ENCODE results near the gene ST8SIA6. TPM values are rescaled to one million over a fixed set of nuclear protein-coding genes. Genes with fewer than 3 reads are reported as not detected.

ST8SIA6 gene
- total and polyA plus RNA-seq, 10 of the 15 experiments (the other 5 are each of a cell fraction or from before 2014, with no cell fraction given) = 0.22 TPM; not detected in 9

DNA sequence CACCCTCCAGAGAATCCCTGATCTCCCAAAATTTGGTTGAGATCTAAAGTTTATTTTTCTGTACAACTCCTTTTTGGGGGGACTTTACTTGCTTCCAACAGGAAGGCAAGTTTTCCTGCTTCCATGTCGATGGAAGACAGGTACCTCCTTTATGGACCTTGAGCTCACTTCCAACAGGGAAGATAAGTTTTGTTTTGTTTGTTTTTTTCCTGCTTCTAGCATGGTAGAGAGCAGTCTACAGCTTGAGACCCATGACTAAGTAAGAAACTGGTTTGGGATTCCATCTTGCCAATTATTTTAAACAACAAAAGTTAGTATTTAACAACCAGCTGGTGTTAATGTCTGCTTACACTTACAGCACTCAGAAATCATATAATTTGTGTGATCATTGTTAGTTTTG lies 74.4 kb downstream of the ST8SIA6 start:
- no peak for ATAC-seq
- Histone ChIP-seq H3K36me3 (ENCODE audit: control insufficient read depth in 2 of 2, insufficient read depth in 2 of 2, low read length in 1 of 2) (no peaks in the 10 kb centered on the region), H3K4me3 (no peak overlapping the region), H3K4me1 (ENCODE audit: control insufficient read depth, insufficient read depth, low read length) (no peaks in the 10 kb centered on the region), H4K20me1 (ENCODE audit: control insufficient read depth, insufficient read depth) (no peaks in the 10 kb centered on the region), H3K4me2 (ENCODE audit: control insufficient read depth, insufficient read depth) (no peak overlapping the region), H2AFZ (ENCODE audit: control insufficient read depth, low read depth, low read length) (no peak overlapping the region), H3K79me2 (ENCODE audit: control insufficient read depth, insufficient read depth, low read length) (no peaks in the 10 kb centered on the region), H3K9me3 (replicated peaks; ENCODE audit: control insufficient read depth, insufficient read depth, low read length) (no peaks in the 10 kb centered on the region), H3K9ac (ENCODE audit: control insufficient read depth, insufficient read depth, low read length) (no peak overlapping the region), H3K27me3 (replicated peaks in 1 of 2; ENCODE audit: control insufficient read depth in 2 of 2, insufficient read depth in 2 of 2, low read length in 1 of 2) (no peaks in the 10 kb centered on the region), H3K27ac (ENCODE audit: control insufficient read depth, insufficient read depth) (no peak overlapping the region)
- WGBS (ENCODE audit: insufficient coverage, insufficient replicate concordance, low lambda C conversion rate, missing lambda C conversion rate) = 29% methylated on average over 1 of the region's 1 CpG
- DNase-seq (ENCODE audit: low read depth, low spot score) = no peak
- intact Hi-C loops (cut with micrococcal nuclease; ENCODE audit: unreplicated experiment) (no loop called here), in situ Hi-C loops (cut with MboI) (no loop called here)
- SMC1A ChIA-PET (ENCODE audit: uncharacterized antibody, unreplicated experiment) = no interaction called here
- no peak for TF ChIP-seq MEF2B (IDR thresholded peaks at IDR 0.05; ENCODE audit: partially characterized antibody, poor library complexity, severe bottlenecking)
- TF ChIP-seq LARP7 (IDR thresholded peaks at IDR 0.05) = no peak
- no peak for TF ChIP-seq CBX5 (IDR thresholded peaks at IDR 0.05; ENCODE audit: low read depth)
- TF ChIP-seq SMAD5 (IDR thresholded peaks at IDR 0.05; ENCODE audit: low read depth) = no peak
- no peak for TF ChIP-seq SREBF2 (IDR thresholded peaks at IDR 0.05; ENCODE audit: low read length)
- TF ChIP-seq, protein P1, sequence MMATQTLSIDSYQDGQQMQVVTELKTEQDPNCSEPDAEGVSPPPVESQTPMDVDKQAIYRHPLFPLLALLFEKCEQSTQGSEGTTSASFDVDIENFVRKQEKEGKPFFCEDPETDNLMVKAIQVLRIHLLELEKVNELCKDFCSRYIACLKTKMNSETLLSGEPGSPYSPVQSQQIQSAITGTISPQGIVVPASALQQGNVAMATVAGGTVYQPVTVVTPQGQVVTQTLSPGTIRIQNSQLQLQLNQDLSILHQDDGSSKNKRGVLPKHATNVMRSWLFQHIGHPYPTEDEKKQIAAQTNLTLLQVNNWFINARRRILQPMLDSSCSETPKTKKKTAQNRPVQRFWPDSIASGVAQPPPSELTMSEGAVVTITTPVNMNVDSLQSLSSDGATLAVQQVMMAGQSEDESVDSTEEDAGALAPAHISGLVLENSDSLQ (IDR thresholded peaks at IDR 0.05) = no peak
- TF ChIP-seq RELA (IDR thresholded peaks at IDR 0.05; ENCODE audit: borderline replicate concordance, partially characterized antibody) = no peak
- TF ChIP-seq KLF5 (IDR thresholded peaks at IDR 0.05; ENCODE audit: partially characterized antibody) = no peak
- TF ChIP-seq, protein P2, sequence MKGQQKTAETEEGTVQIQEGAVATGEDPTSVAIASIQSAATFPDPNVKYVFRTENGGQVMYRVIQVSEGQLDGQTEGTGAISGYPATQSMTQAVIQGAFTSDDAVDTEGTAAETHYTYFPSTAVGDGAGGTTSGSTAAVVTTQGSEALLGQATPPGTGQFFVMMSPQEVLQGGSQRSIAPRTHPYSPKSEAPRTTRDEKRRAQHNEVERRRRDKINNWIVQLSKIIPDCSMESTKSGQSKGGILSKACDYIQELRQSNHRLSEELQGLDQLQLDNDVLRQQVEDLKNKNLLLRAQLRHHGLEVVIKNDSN (IDR thresholded peaks at IDR 0.05; ENCODE audit: borderline replicate concordance, extremely low read length, insufficient read depth, low read depth, low read length) = no peak
- TF ChIP-seq ZNF24 (IDR thresholded peaks at IDR 0.05) = no peak
- CTCF ChIA-PET = no interaction called here
- FAIRE-seq = no peak
- POLR2A ChIA-PET = no interaction called here
- BruUV-seq (replicated peaks) = no TSS peak
- RAD21 ChIA-PET (ENCODE audit: unreplicated experiment) = no interaction called here

Data from GM12878 (cell line).